ENCODE results near the gene RNASE11.

RNASE11 gene

DNA sequence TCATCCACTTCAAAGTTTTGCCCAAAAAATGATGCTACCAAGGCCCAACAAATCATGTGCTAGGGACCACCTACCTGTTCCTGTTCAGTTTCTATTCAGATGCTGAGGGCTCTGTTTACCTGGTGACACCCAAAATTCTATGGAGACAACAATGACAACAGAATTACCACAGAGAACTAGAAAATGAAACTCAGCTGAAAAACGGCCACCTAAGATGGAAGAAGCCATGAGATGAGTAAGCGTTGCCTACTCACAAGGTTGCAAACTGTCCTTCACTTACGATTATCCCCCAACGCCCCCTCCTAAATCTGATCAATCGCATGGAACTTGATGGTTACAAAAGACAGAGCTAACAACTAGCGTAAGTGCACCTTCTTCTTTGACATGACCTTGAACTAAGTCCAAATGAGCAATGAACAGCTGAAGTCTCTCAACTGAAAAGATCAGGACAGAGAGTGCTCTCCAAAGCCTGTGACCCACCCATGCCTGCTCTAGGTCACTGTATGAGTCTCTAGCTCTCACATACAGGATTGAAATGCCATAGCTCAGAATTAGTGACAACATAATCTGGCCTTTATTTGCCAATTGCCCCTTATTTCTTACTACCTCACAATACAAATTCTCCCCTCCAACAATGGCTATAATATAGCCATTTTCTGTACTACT is at the start of gene RNASE11:
RNASE11 (minus strand) TSS at position 513 of the 666 bp plus-strand sequence.
- H3K27me3 ChIP-seq (replicated peaks) = no peaks in the 10 kb centered on the region
- in situ Hi-C loops (cut with HindIII; ENCODE audit: low pct_ligation_motif_present, low sequenced_read_pairs) = no loop called here
- no peak within 1 kb of the TSS for H3K4me3 ChIP-seq (ENCODE audit: low read depth, low read length)
- H3K36me3 ChIP-seq (replicated peaks) = no peaks in the 10 kb centered on the region
- no peak for DNase-seq
- TF ChIP-seq, protein P1, sequence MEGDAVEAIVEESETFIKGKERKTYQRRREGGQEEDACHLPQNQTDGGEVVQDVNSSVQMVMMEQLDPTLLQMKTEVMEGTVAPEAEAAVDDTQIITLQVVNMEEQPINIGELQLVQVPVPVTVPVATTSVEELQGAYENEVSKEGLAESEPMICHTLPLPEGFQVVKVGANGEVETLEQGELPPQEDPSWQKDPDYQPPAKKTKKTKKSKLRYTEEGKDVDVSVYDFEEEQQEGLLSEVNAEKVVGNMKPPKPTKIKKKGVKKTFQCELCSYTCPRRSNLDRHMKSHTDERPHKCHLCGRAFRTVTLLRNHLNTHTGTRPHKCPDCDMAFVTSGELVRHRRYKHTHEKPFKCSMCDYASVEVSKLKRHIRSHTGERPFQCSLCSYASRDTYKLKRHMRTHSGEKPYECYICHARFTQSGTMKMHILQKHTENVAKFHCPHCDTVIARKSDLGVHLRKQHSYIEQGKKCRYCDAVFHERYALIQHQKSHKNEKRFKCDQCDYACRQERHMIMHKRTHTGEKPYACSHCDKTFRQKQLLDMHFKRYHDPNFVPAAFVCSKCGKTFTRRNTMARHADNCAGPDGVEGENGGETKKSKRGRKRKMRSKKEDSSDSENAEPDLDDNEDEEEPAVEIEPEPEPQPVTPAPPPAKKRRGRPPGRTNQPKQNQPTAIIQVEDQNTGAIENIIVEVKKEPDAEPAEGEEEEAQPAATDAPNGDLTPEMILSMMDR (IDR thresholded peaks at IDR 0.05; ENCODE audit: low read depth, low read length, missing control alignments) = no peak
- H3K27ac ChIP-seq = no peak within 1 kb of the TSS

DNA sequence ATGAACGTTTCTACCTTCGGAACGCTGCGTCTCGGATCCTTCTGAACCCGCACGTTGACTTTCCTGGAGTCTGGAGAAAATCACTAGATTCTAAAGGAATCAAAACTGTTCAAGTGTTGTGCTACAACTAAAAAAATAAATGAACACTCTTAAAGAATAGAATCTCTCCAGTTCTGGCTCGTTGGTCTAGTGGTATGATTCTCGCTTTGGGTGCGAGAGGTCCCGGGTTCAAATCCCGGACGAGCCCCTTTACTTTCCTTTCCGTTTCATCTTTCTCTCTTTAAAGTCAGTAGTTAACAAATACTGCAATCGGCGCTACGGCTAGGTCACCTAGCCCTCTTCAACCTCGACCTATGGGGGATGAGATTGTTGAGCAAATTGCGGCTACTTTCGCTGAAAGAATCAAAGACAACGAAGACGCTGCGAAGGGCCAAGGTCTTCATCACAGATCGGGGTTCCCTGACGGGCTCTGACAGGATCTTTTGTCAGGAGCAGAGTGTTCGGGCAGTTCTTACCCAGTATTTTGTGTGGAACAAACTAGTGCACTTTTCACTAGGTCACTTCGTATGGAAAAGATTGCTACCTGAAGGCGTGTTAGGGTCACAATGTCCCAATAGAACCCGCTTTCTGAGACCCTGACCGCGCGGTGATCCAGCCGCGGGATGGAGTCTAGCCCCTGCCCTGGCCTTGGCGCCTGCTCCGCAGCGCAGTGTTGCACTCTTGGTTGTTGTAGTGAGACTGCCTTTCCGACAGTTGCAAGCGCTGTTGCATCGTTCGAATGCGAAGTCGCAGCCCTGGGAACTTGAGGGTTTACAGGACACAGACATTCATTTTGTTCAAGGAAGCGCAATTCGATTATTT is 45.3 kb upstream of the RNASE11 start:
- Histone ChIP-seq H3K27me3 (replicated peaks) (no peaks in the 10 kb centered on the region), H3K27ac (no peak overlapping the region), H3K4me3 (ENCODE audit: low read depth, low read length) (peak overlapping the region; percentile 61), H3K36me3 (replicated peaks) (no peaks in the 10 kb centered on the region)
- DNase-seq = peak; percentile 85
- TF ChIP-seq, protein P1 (IDR thresholded peaks at IDR 0.05; ENCODE audit: low read depth, low read length, missing control alignments) = no peak
- in situ Hi-C loops (cut with HindIII; ENCODE audit: low pct_ligation_motif_present, low sequenced_read_pairs) = no loop called here

DNA sequence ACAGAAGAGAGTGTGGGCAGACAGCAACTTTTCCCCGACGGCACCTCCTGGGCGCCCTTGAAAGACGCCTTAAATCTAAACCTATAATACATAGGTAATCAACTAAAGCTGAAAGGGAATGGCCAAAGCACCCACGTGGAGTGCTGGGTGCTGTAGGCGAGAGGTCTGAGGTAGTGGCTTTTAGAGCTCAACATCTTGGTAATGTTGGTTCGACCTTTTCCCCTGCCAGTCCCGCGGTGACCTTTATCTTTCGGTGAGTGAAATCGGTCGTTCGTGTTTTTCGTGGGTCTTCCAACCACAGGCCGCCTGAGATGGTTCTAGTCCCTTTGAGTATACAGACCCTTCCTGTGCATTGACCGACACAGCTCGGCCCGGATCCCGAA is 44.6 kb upstream of the RNASE11 start:
- no peaks in the 10 kb centered on the region for H3K36me3 ChIP-seq (replicated peaks)
- in situ Hi-C loops (cut with HindIII; ENCODE audit: low pct_ligation_motif_present, low sequenced_read_pairs) = no loop called here
- no peaks in the 10 kb centered on the region for H3K27me3 ChIP-seq (replicated peaks)
- no peak overlapping the region for H3K27ac ChIP-seq
- H3K4me3 ChIP-seq (ENCODE audit: low read depth, low read length) = peak overlapping the region; percentile 61
- DNase-seq = no peak
- TF ChIP-seq, protein P1 (IDR thresholded peaks at IDR 0.05; ENCODE audit: low read depth, low read length, missing control alignments) = no peak

DNA sequence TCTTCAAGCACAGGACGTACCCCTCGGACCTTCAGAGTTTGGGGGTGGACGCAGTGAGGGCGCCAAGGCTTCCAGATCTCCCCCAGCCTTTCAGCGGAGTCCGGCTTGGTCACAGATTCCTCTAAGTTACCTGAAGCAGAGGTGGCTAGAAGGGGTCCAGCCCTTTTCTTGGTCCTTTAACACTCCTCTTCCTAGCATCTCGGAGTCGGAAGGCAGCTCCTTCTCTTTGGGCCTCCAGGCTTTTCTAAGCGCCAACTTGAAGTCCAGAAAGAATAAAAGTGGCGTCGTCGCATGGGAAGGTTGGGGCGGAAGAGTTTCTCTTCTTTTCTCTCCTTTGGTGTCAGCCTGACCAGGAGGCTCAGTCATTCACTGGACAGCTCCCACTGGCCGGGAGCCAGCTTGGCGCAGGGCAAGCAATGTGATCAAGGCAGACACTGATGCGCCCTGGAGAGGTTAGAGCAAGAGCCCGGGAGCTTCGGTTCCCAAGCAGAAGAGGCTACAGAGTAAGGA is 44.1 kb upstream of the RNASE11 start:
- Histone ChIP-seq H3K27me3 (replicated peaks) (no peaks in the 10 kb centered on the region), H3K4me3 (ENCODE audit: low read depth, low read length) (peak overlapping the region; percentile 61), H3K36me3 (replicated peaks) (no peaks in the 10 kb centered on the region), H3K27ac (no peak overlapping the region)
- in situ Hi-C loops (cut with HindIII; ENCODE audit: low pct_ligation_motif_present, low sequenced_read_pairs) = no loop called here
- peak; percentile 72 for DNase-seq
- TF ChIP-seq, protein P1 (IDR thresholded peaks at IDR 0.05; ENCODE audit: low read depth, low read length, missing control alignments) = no peak

DNA sequence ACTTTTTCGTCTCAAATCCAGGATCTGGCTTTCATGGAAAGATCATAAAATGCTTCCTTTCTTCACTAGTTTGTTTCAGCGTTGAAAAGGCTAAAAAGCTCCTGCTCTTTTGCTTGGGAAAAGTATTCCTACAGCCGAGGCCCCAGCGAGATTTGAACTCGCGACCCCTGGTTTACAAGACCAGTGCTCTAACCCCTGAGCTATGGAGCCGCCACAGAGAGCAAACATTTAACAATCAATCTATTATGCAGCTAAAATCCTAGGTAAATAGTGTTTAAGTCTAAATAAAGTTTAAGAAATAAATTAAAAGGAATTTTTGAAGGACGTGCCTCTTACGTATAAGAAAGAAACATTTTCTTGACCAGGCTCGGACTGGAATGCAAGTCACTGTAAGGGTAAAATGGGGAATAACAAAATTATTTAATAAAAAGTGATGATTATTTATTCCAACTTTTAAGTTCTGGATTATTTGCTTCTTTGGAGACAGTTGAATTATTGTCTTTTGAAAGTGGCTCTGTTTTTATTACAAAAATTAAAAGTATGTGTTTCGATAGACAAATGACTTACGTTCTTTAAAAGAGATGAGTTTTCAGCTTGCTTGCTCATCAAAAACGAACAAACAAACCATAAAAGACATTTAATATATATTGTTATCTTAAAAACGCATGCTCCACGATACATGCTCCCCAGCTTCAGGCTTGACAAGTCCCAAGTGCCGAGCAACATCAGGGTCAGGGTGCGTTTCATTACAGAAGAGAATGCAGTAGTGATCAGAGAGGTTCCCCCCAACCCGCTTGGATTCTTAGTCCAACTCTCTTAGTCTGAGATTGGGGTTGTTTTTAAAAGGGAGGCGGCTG is 43.5 kb upstream of the RNASE11 start:
- Histone ChIP-seq H3K36me3 (replicated peaks) (no peaks in the 10 kb centered on the region), H3K4me3 (ENCODE audit: low read depth, low read length) (peak overlapping the region; percentile 61), H3K27ac (no peak overlapping the region), H3K27me3 (replicated peaks) (no peaks in the 10 kb centered on the region)
- DNase-seq = peak; percentile 69
- in situ Hi-C loops (cut with HindIII; ENCODE audit: low pct_ligation_motif_present, low sequenced_read_pairs) = no loop called here
- TF ChIP-seq, protein P1 (IDR thresholded peaks at IDR 0.05; ENCODE audit: low read depth, low read length, missing control alignments) = no peak

All from brain microvascular endothelial cell (primary cell).